BLaER1 (cell line): ENCODE data around the gene BSX.
A peak's percentile ranks its signal among the peaks of the same experiment; 100 is the strongest.

Experiments
- H3K27ac ChIP-seq: shearing (Covaris generic); formaldehyde crosslinking; 2 replicates; pipeline ENCODE4 v1.8.1; 2022
- H3K27me3 ChIP-seq: shearing (Covaris generic); formaldehyde crosslinking; 2 replicates; pipeline ENCODE4 v1.8.1; 2022
- H3K36me3 ChIP-seq: shearing (Covaris generic); formaldehyde crosslinking; 2 replicates; pipeline ENCODE4 v1.8.1; 2022
- H3K4me1 ChIP-seq: shearing (Covaris generic); formaldehyde crosslinking; 2 replicates; pipeline ENCODE4 v1.8.1; 2022
- H3K4me2 ChIP-seq: shearing (Covaris generic); formaldehyde crosslinking; 2 replicates; pipeline ENCODE4 v1.8.1; 2022
- H3K4me3 ChIP-seq: shearing (Covaris generic); formaldehyde crosslinking; 2 replicates; pipeline ENCODE4 v1.8.1; 2022
- H3K9ac ChIP-seq: shearing (Covaris generic); formaldehyde crosslinking; 2 replicates; pipeline ENCODE4 v1.8.1; 2022
- H3K9me3 ChIP-seq: shearing (Covaris generic); formaldehyde crosslinking; 2 replicates; pipeline ENCODE4 v1.8.1; 2022
- H4K20me1 ChIP-seq: shearing (Covaris generic); formaldehyde crosslinking; 2 replicates; pipeline ENCODE4 v1.8.1; 2022
- Cebpa-rat ChIP-seq: shearing (Covaris generic); IDR thresholded peaks from 2 replicates; pipeline ENCODE4 v1.8.1; 2022

Gene BSX

GRCh38 chr11:122981388-122982264, at the start of gene BSX:
Gene BSX, minus strand, starts transcription at chr11:122981834. Its CDS starts 163 bp downstream, at chr11:122981671.
- Histone ChIP-seq H3K4me2 (peak within 1 kb of the TSS; percentile 47), H3K9ac (no peak within 1 kb of the TSS), H3K4me3 (no peak within 1 kb of the TSS), H3K27me3 (peaks cover 99% of the 10 kb centered on the region), H3K36me3 (no peaks in the 10 kb centered on the region), H3K4me1 (no peaks in the 10 kb centered on the region), H3K27ac (no peak within 1 kb of the TSS), H3K9me3 (peaks cover 64% of the 10 kb centered on the region), H4K20me1 (peaks cover 23% of the 10 kb centered on the region)
- no peak for TF ChIP-seq Cebpa-rat

GRCh38 chr11:123030517-123030916, 48.9 kb upstream of the BSX start:
- TF ChIP-seq Cebpa-rat = no peak
- H4K20me1 ChIP-seq = no peaks in the 10 kb centered on the region
- H3K27me3 ChIP-seq = no peaks in the 10 kb centered on the region
- no peak overlapping the region for H3K4me3 ChIP-seq
- no peaks in the 10 kb centered on the region for H3K36me3 ChIP-seq
- no peak overlapping the region for H3K4me2 ChIP-seq
- no peaks in the 10 kb centered on the region for H3K9me3 ChIP-seq
- H3K27ac ChIP-seq = no peak overlapping the region
- no peaks in the 10 kb centered on the region for H3K4me1 ChIP-seq
- H3K9ac ChIP-seq = no peak overlapping the region

GRCh38 chr11:123020968-123021367, 39.3 kb upstream of the BSX start:
- peaks cover 33% of the 10 kb centered on the region for H3K4me1 ChIP-seq
- H3K9ac ChIP-seq = no peak overlapping the region
- no peaks in the 10 kb centered on the region for H3K36me3 ChIP-seq
- no peaks in the 10 kb centered on the region for H3K9me3 ChIP-seq
- H3K27me3 ChIP-seq = no peaks in the 10 kb centered on the region
- H3K27ac ChIP-seq = no peak overlapping the region
- H3K4me2 ChIP-seq = no peak overlapping the region
- H4K20me1 ChIP-seq = no peaks in the 10 kb centered on the region
- no peak for TF ChIP-seq Cebpa-rat
- no peak overlapping the region for H3K4me3 ChIP-seq

- no peak for TF ChIP-seq Cebpa-rat
- H3K9me3 ChIP-seq = no peaks in the 10 kb centered on the region
These were observed 37.1 kb upstream of the BSX start for GRCh38 chr11:123018702-123019101.

GRCh38 chr11:123011510-123011909, 29.9 kb upstream of the BSX start:
- no peaks in the 10 kb centered on the region for H4K20me1 ChIP-seq
- no peak overlapping the region for H3K4me3 ChIP-seq
- H3K9ac ChIP-seq = no peak overlapping the region
- no peak overlapping the region for H3K27ac ChIP-seq
- H3K4me1 ChIP-seq = peaks cover 9% of the 10 kb centered on the region
- H3K4me2 ChIP-seq = no peak overlapping the region
- no peak for TF ChIP-seq Cebpa-rat
- H3K27me3 ChIP-seq = no peaks in the 10 kb centered on the region
- H3K36me3 ChIP-seq = no peaks in the 10 kb centered on the region
- no peaks in the 10 kb centered on the region for H3K9me3 ChIP-seq

More at GRCh38 chr11:123018702-123019101, 37.1 kb upstream of the BSX start:
- H3K4me2 ChIP-seq = peak overlapping the region; percentile 30
- no peak overlapping the region for H3K9ac ChIP-seq
- no peaks in the 10 kb centered on the region for H4K20me1 ChIP-seq
- H3K27me3 ChIP-seq = no peaks in the 10 kb centered on the region
- H3K4me3 ChIP-seq = no peak overlapping the region
- peaks cover 35% of the 10 kb centered on the region for H3K4me1 ChIP-seq
- no peak overlapping the region for H3K27ac ChIP-seq
- no peaks in the 10 kb centered on the region for H3K36me3 ChIP-seq

- H3K4me1 ChIP-seq = no peaks in the 10 kb centered on the region
- H3K4me2 ChIP-seq = no peak overlapping the region
- no peak overlapping the region for H3K9ac ChIP-seq
These were observed 25.4 kb upstream of the BSX start for GRCh38 chr11:123006860-123007542.

GRCh38 chr11:123000721-123001120, 19.1 kb upstream of the BSX start:
- no peaks in the 10 kb centered on the region for H3K9me3 ChIP-seq
- no peak overlapping the region for H3K4me2 ChIP-seq
- H4K20me1 ChIP-seq = no peaks in the 10 kb centered on the region
- TF ChIP-seq Cebpa-rat = no peak
- no peaks in the 10 kb centered on the region for H3K4me1 ChIP-seq
- H3K9ac ChIP-seq = no peak overlapping the region
- H3K27ac ChIP-seq = no peak overlapping the region
- H3K4me3 ChIP-seq = no peak overlapping the region
- no peaks in the 10 kb centered on the region for H3K27me3 ChIP-seq
- H3K36me3 ChIP-seq = no peaks in the 10 kb centered on the region

More at GRCh38 chr11:123006860-123007542, 25.4 kb upstream of the BSX start:
- Histone ChIP-seq H4K20me1 (no peaks in the 10 kb centered on the region), H3K27ac (no peak overlapping the region), H3K4me3 (no peak overlapping the region), H3K36me3 (no peaks in the 10 kb centered on the region), H3K9me3 (no peaks in the 10 kb centered on the region), H3K27me3 (no peaks in the 10 kb centered on the region)
- TF ChIP-seq Cebpa-rat = no peak

- Histone ChIP-seq H3K27ac (no peak overlapping the region), H3K36me3 (no peaks in the 10 kb centered on the region), H3K27me3 (no peaks in the 10 kb centered on the region), H3K4me2 (no peak overlapping the region), H3K4me1 (no peaks in the 10 kb centered on the region), H3K9me3 (no peaks in the 10 kb centered on the region), H4K20me1 (no peaks in the 10 kb centered on the region), H3K9ac (no peak overlapping the region), H3K4me3 (no peak overlapping the region)
- TF ChIP-seq Cebpa-rat = no peak
These were observed 17.2 kb upstream of the BSX start for GRCh38 chr11:122998727-122999366.

GRCh38 chr11:122995526-122995925, 13.9 kb upstream of the BSX start:
- Histone ChIP-seq H4K20me1 (no peaks in the 10 kb centered on the region), H3K4me2 (no peak overlapping the region), H3K4me3 (no peak overlapping the region), H3K9ac (no peak overlapping the region), H3K27ac (no peak overlapping the region), H3K4me1 (no peaks in the 10 kb centered on the region), H3K27me3 (no peaks in the 10 kb centered on the region), H3K36me3 (no peaks in the 10 kb centered on the region), H3K9me3 (no peaks in the 10 kb centered on the region)
- no peak for TF ChIP-seq Cebpa-rat
